Measurements from ENCODE around the gene ST6GALNAC4.

Gene ST6GALNAC4, protein sequence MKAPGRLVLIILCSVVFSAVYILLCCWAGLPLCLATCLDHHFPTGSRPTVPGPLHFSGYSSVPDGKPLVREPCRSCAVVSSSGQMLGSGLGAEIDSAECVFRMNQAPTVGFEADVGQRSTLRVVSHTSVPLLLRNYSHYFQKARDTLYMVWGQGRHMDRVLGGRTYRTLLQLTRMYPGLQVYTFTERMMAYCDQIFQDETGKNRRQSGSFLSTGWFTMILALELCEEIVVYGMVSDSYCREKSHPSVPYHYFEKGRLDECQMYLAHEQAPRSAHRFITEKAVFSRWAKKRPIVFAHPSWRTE

DNA sequence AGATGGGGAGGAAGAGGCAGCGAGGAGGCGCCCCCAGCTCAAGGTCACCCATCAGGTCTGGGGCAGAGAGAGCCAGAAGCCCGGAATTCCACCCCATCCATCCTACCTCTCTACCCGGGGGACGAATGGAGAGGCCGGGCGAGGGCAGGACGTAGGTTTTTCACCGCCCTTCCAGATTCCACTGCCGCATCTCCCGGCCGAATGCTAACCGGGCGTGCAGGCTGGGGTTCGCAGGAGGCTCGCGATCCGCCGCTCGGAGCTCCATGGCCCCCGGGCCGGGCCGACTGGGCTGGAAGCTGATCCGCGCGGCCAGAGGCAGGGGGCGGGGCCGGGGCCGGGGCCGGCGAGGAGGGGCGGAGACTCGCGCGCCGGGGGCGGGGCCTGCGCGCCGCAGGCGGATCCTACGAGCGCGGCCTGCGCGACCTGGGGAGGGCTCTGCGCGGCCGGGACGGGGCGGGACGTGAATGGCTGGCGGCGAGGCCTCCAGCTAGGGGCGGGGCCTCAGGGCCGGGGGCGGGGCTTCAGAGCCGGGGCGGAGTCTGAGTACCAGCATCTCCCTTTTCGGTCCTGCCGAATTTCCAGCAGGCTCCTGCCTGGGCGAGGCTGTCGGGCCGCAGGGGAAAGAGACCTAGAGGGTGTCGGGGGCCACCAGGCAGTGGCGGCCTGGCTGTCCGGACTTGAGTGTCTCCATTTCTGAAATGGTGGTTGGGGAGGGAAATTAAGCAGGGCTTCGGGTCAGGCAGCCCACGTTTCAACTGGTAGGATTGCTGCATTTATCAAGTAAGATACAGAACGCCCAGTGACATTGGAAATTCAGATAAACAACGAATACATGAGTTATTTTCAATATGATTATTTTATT, at the start of gene ST6GALNAC4:
TSS of gene ST6GALNAC4 (minus strand) at position 322 of the 862 bp plus-strand sequence. CDS start 622 bp downstream, outside the sequence.
- DNase-seq, result peak; percentile 82 to 98 (median 94)

DNA sequence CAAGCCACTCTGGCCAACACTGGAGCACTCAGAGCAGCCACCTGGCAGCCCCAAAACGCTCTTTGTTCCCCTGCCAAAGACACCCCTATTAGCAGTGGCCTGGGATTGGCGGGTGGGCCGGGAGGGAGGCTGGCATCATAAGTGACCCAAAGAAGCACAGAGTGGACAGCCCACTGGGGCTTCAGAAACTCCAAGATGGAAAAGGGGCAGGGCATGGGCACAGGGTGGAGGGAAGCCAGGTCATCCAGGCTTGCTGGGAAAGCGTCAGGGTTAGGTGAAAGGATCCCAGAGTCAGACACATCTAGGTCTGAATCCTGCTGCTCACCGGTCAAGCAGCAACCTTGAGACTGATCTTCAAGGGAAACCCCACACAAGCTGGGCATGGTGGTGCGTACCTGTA, 49.1 kb upstream of the ST6GALNAC4 start:
- DNase-seq, result no peak

DNA sequence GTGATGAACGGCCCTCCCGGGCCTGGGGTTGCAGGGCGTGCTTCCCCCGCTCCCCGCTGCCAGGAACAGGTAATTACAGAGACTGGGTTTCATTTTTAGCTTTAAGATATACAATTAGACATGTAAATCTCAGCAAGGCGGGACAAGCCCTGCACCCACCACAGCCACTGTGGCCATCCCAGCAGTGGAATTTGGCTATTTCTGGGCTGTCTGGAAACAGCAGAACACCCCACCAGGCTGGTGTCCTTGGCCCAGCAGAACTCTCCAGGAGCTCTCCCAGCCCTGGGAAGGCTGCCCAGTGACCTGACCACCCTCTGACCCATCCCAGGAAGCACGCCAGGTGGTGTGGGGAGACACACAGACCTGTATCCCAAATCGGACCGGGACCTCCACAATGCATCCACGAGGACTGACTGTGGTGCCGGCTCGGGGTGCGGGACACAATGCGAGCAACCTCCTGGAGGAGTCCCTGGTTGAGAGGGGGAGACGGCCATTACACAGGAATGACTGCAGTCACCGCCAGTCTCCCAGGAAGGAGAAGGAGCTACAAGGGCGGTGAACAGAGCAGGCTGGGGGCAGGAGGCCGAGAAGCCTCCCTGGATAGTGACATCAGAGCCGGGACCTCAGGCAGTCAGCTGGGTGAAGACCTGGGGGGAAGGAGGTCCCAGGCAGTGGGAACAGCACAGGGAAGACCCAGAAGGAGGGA, 46.7 kb upstream of the ST6GALNAC4 start:
- peak in 1 of 6 experiments; percentile 26 for DNase-seq

DNA sequence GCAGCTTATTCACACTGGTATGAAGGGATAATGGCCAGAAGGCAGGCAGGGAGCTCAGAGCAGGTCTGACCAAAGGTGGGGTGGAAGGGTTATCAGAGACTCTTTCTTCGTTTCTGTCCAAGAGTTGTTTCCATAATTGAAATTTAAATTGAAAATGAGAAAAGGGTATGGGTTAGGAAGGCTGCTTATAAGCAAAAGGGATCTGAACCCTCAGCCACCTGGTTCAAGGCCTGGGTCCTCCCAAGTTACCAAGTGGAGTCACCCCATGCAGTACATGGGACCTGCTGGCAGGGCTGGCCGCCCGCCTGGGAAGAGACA, 46.2 kb upstream of the ST6GALNAC4 start:
- DNase-seq, result no peak

DNA sequence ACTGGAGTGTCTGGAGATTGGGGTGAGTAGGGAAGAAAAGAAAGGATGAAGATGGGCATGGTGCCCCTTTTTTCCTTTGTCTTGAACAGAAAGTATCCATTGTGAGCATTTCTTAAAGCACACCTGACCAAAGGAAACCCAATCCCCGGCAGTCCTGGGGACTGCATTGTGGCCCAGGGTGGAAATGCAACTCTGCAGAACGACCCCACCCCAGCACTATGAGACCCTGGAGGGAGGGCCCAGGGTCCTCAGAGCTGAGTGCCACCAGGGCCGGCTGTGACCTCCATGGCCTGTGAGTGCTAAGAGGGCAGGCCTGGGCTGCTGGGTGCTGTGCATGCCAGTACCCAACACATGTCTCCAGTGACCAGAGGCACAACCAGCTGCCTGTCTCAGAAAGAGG, 45.4 kb upstream of the ST6GALNAC4 start:
- no peak for DNase-seq

DNA sequence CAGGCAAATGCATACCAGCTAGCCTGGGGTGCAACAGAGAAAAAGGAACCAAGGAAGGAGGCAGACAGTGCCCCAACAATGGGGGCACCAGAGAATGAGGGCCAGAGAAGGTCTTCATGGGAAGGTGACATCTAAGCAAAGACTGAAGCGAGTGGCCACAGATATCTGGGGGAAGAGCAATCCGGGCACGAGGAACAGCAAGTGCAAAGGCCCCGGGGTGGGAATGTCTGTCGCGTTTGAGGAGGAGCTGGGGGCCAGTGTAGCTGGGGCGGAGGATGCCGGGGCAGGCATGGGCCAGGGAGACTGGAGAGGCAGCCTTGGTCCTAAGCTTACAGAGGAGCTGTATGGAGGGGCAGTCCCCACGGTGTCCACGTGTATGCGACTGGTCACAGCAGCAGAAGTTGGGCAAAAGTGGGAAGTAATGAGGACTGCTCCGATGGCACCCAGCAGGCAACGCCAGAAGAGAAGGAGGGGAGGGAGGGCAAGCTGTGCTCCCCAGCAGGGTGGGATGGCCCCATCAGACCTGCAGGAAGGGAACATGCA, 44.8 kb upstream of the ST6GALNAC4 start:
- DNase-seq, result no peak

DNA sequence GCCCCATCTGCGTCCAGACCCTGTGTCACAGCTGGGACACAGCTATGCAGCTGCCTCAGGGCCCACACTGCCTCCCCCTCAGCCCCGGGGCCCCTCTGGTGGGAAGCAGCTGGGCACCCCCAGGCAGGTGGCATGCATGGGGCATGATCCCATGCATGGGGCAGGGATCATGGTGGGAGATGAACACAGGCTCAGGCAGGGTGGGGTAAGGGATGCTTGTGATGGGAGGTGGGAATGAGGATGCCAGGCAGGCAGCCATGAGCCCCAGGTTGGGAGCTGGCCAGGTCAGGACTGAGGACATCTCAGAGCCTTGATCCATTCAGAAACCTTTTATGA, 44.3 kb upstream of the ST6GALNAC4 start:
- DNase-seq, result no peak

DNA sequence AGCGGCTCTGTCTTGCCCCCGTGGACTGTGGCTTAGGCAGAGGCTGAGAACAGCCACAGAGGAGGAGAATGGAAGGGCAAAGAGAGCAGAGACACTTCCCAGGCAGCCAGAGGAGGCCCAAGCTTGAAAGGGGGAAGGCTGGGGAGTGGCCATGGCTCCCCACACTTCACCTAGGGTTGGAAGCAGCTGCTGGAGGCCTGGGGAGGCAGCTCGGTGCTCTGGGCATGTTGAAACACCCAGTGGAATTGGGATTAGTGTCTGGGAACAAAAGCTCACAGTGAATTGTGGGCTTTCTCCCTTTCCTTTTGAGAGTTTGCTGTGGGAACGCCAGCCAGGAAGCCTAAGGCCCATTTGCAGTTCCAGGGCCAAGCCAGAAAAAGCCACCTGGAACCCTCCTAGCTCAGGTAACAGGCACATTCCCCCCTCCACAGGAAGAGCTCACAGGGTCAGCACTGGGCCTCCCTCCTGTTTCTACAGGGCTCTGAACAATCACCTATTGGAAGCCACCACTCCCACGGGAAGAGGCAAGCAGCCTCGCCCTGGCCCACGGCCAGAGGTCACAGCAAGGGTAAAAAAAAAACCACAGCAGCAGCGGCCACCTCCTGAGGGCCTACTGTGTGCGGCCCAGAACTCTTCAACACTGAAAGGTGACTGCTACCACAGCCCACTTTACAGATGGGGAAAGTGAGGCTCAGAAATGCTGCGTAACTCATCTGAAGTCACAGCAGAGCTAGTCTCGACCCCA, 43.7 kb upstream of the ST6GALNAC4 start:
- DNase-seq, result no peak

DNA sequence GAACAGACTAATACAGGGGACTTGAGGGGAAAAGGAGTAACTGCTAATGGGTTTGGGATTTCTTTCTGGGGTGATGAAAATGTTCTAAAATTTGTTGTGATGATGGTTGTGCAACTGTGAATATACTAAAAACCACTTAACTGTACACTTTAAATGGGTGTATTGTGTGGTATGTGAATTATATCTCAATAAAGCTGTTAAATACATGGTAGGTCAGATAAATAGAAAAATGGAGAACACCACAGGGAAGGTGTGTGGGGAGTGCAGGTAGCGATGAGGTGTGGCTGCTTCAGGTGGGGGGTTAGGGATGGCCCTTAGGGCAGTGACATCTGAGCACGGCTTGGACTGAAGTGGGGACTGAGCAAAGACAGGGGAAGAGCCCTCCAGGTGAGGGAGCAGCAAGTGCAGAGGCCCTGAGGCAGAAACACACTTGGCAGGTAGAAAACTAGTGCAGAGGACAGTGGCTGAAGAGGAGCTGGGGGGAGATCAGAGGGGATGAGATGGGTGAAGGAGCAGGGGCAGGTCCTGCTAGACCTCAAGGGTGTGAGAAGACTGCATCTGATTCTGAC, 43.1 kb upstream of the ST6GALNAC4 start:
- no peak for DNase-seq

DNA sequence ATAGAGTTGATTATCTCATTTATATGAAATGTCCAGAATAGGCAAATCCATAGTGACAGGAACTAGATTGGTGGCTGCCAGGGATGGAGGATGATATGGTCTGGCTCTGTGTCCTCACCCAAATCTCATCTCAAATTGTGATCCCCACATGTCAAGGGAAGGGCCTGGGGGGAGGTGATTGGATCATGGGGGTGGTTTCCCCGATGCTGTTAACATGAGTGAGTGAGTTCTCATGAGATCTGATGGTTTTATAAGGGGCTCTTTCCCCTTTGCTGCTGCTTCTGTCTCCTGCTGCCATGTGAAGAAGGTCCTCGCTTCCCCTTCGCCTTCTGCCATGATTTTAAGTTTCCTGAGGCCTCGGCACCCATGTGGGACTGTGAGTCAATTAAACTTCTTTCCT, 42.6 kb upstream of the ST6GALNAC4 start:
- DNase-seq, result peak in 2 of 6 experiments; percentile 24 to 26

DNA sequence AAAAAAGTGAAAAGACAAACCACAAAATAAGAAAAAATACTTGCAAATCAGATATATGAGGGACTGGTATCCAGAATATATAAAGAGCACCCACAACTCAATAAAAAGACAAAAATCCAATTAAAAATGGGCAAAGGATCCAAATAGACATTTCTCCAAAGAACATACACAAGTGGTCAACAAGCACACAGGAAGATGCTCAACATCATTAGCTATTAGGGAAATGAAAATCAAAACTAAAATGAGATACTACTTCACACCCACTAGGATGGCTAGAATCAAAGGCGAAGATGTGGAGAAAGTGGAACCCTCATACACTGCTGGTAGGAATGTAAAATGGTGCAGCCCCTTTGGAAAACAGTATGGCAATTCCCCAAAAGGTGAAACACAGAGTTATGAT, 41.9 kb upstream of the ST6GALNAC4 start:
- no peak for DNase-seq

DNA sequence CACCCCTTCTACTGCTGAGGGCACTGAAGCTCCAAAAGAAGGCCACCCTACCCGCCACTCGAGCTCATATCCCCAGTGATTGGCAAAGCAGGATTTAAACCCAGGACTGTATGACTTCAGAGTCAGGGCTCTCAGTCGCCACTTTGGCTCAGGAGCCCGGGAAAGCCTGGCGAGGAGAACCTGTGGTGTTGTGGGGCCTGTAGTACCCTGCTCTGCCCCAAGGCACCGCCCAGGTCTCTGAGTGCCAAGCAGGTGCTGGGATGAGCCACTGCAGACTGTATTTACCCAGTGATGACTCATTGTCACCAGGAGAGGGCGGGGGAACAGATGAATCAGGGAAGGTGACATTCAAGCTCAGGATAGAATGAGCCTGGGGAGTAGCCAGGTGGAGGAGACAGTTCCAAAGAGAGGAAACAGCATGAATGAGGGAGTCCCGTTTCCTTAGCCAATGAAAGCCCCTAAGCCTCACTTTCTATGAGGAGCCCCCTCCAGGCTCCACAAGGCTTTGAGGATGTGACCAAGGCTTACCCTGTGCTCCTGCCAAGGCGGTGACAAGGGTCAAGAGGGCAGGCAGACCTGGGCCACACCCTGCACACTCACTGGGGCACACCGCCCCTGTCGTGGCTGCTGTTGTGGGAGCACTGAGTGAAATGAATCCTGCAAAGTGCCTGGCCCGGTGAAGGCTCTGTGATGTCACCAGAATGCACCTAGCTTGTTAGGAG, 38.6 kb upstream of the ST6GALNAC4 start:
- peak; percentile 48 to 76 (median 66) for DNase-seq

DNA sequence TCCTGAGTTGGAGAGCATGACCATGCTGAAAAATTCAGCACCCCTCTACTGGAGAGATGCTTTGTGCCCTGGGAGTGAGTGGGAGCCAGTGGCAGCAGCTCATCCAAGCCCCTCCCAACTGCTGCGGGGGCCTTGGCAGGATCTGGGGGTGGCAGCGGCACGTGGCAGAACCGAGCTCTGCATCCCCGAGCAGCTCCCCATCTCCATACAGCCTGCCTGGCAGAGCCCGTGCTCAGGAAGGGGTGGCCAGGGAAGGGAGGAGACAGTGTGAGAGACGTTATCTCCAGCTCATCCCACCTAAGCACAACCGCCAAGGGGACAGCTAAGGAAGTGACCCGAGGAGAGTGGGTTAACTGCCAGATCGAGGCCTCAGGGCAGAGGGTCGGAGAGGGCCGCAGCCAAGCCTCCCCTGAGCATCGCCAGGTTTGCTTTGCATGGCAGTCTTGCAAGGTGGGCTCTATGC, 38.0 kb upstream of the ST6GALNAC4 start:
- no peak for DNase-seq

DNA sequence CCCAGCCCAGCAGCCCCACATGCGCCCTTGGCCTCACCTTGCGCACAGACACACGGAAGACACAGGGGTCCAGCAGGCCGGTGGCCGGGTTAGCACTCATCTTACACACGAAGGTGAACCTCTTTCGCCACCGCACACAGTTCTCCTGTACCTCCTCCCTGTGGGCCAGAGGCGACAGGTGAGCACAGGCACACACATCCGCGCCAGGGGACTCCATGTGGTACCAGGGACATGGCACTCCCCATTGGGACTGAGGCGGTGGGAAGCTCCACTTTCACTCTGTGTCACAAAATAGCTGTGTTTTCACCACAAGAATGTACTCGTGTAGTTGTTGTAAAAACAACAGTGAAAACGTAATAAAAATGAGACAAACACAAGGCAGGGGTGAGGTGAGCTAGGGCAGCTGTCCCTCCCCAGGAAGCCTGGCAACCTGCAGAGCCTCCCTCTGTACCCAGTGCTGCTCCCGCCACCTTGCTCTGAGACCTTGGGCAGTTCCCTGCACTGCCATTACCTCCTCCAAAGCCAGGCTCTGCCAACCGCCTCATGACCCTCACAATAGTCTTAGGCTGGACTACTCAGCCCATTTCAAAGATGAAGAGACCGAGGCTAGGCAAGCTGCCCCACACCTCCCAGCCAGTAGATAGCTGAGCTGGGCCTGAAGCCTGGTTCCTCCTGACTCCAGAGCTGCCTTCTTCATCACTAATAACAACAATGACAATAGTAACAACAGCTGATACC, 37.1 kb upstream of the ST6GALNAC4 start:
- peak in 2 of 6 experiments; percentile 15 to 34 for DNase-seq

DNA sequence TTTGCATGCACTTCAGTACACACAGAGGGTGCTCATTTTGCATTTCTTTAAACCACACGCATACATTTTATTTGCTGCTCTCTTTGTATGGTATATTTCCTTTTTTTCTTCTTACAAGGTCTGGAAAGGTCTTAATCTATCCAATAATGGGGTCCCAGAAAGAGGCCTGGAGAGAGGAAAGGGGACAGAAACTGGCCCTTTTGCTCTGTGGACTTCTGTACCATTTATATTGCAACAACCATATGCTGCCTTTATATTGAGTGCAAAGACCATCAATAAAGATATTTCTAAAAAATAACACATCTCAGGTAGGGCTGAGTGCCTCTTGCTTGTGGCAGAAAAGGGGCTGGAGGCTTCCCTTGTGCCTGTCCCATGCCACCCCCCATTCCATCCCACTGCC, 36.3 kb upstream of the ST6GALNAC4 start:
- no peak for DNase-seq

DNA sequence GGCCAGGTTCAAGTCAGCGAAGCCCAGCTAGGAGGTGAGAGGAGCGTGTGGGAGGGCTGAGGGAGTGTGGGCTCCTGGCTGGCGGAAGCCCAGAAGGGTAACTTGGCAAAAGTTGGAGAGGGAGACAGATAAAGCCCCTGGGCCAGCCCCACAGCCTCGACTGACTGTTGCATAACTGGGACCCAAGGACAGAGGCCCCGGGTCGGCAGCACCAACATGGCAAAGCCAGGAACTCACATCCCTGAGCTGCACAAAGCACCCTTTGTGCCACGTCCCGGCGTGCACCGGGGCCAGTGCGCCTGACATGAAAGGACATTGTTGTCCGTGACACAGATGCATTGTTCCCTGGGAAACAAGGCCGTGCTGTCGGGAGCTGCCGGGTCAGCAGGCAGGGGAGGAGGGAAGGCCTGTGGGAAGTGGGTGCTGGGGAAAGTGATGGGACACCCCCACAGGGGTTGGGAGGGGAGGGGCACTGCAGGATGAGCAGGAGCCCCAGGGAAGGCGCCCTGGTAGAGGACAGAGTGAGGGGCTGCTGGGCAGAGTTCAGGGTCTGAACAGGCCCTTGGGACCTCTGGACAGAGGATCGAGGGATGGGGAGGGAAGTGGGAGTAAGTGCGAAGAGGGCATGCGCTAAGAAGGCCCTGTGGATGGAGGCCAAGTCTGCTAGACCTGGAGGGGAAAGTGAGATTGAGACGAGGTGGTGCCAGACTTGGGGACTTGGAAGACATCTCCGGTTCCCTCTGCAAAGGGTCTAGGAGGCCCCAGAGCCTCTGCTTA, 33.9 kb upstream of the ST6GALNAC4 start:
- DNase-seq, result no peak

DNA sequence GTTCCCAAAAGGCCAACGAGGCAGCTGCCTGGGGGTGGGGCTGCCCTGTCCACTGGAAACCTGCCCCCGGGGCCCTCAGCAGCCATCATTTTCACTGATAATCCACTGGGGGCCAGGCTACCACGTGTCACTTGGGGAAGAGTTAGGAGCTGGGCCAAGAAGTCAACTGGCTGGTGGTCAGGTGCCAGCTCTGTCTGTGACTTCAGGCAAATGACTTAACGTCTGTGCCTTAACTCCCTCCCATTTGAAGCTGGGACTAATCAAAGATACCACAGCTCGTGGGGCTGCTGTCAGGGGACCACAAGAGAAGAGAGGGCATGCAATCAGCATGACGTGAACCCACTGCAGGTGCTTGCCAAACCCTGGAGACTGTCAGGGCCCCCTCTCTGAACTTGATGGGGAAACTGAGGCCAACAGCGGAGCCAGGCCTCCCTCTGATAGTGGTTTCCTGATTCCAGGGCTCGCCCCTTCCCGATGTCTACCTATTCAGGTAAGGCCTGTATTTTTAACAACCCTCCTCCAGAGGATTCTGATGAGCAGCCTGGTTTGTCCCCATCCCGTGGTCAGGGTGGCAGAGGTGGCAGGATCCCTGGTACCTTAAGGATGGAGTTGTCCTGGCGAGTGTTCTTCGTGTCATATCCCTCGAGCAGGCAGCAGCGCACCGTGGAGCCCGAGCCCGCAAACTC, 33.1 kb upstream of the ST6GALNAC4 start:
- DNase-seq, result no peak

DNA sequence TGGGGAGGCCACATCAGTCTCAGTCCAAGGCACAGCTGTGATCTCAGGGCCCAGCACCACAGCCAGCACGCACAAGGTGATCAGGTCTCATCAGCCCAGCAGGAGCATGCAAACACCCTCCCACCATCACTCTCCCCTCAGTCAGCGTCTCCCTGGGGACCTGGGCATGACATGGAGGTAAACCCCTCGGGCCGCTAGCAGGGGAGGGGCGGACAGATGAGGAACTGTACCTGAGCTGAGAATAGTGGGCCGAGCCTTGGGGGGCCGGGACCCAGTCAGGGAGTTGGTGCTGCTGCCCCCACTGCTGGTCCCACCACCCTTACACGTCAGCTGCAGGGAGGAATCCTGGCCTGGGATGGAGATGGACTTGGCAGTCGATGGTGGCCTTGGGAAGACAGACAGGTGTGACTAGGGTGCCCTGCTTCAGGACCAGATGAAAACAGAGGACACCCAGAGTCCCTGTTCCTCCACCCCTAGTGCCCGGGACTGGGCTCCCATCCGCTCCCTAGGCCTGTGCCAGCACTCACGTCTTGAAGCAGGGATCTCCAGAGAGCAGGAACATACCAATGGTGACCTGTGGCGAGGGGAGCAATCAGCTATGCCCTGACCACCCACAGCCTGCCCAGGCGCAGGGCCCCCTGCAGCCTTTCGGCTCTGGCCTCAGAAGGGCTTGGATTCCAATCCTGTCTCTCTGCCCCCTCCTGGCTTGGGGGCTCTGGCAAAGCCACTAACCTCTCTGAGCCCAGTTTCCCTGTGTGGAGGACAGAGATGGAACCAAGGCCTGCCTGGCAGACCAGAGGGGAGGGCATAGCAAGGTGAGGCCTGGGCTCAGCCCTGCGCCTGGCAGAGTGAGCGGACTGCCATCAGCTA, 31.2 kb upstream of the ST6GALNAC4 start:
- DNase-seq, result no peak

Measured in stimulated activated naive CD4-positive, alpha-beta T cell (primary cell).